Measurements from ENCODE around the gene EYS. TPM values are rescaled to one million over a fixed set of nuclear protein-coding genes. Genes with fewer than 3 reads are reported as not detected.

EYS gene
- total RNA-seq, 1 experiment from 2014 or later, result not detected

- no peak for DNase-seq (ENCODE audit: low read depth)
Observed at GRCh38 chr6:64969139-64969538, 737.9 kb downstream of the EYS start.

GRCh38 chr6:64955435-64955848 lies 751.6 kb downstream of the EYS start:
- no peak for DNase-seq (ENCODE audit: low read depth)

- no peak for DNase-seq (ENCODE audit: low read depth)
Observed at GRCh38 chr6:64949257-64949656, 757.8 kb downstream of the EYS start.

- DNase-seq (ENCODE audit: low read depth), result no peak
Observed at GRCh38 chr6:64948261-64948660, 758.8 kb downstream of the EYS start.

- DNase-seq (ENCODE audit: low read depth), result no peak
Observed at GRCh38 chr6:64945450-64945849, 761.6 kb downstream of the EYS start.

- no peak for DNase-seq (ENCODE audit: low read depth)
Observed at GRCh38 chr6:64932486-64932885, 774.5 kb downstream of the EYS start.

GRCh38 chr6:64930681-64931080 lies 776.3 kb downstream of the EYS start:
- no peak for DNase-seq (ENCODE audit: low read depth)

GRCh38 chr6:64926051-64926450 lies 781.0 kb downstream of the EYS start:
- DNase-seq (ENCODE audit: low read depth), result no peak

- DNase-seq (ENCODE audit: low read depth), result no peak
Observed at GRCh38 chr6:64920257-64920656, 786.8 kb downstream of the EYS start.

GRCh38 chr6:64914124-64914523 lies 792.9 kb downstream of the EYS start:
- DNase-seq (ENCODE audit: low read depth), result no peak

GRCh38 chr6:64912966-64913365 lies 794.1 kb downstream of the EYS start:
- DNase-seq (ENCODE audit: low read depth), result no peak

GRCh38 chr6:64908104-64908503 lies 798.9 kb downstream of the EYS start:
- no peak for DNase-seq (ENCODE audit: low read depth)

GRCh38 chr6:64904616-64905015 lies 802.4 kb downstream of the EYS start:
- no peak for DNase-seq (ENCODE audit: low read depth)

GRCh38 chr6:64902596-64902995 lies 804.4 kb downstream of the EYS start:
- DNase-seq (ENCODE audit: low read depth), result no peak

GRCh38 chr6:64896939-64897338 lies 810.1 kb downstream of the EYS start:
- no peak for DNase-seq (ENCODE audit: low read depth)

GRCh38 chr6:64895945-64896344 lies 811.1 kb downstream of the EYS start:
- no peak for DNase-seq (ENCODE audit: low read depth)

GRCh38 chr6:64890609-64891008 lies 816.4 kb downstream of the EYS start:
- no peak for DNase-seq (ENCODE audit: low read depth)

- no peak for DNase-seq (ENCODE audit: low read depth)
Observed at GRCh38 chr6:64889144-64889543, 817.9 kb downstream of the EYS start.

GRCh38 chr6:64874776-64875175 lies 832.2 kb downstream of the EYS start:
- DNase-seq (ENCODE audit: low read depth), result no peak

- DNase-seq (ENCODE audit: low read depth), result no peak
Observed at GRCh38 chr6:64872633-64873032, 834.4 kb downstream of the EYS start.

GRCh38 chr6:64861039-64861651 lies 845.9 kb downstream of the EYS start:
- no peak for DNase-seq (ENCODE audit: low read depth)

- no peak for DNase-seq (ENCODE audit: low read depth)
Observed at GRCh38 chr6:64860203-64860602, 846.8 kb downstream of the EYS start.

GRCh38 chr6:64850121-64850520 lies 856.9 kb downstream of the EYS start:
- no peak for DNase-seq (ENCODE audit: low read depth)

GRCh38 chr6:64848467-64848866 lies 858.6 kb downstream of the EYS start:
- DNase-seq (ENCODE audit: low read depth), result no peak

Data from Daoy (cell line).